ENCODE measurements around the gene RSPH3. TPM values are rescaled to one million over a fixed set of nuclear protein-coding genes. Genes with fewer than 3 reads are reported as not detected.

RSPH3 gene
- total and polyA plus RNA-seq, 4 donors, result 8.5 to 13.0 (median 9.4) TPM

DNA sequence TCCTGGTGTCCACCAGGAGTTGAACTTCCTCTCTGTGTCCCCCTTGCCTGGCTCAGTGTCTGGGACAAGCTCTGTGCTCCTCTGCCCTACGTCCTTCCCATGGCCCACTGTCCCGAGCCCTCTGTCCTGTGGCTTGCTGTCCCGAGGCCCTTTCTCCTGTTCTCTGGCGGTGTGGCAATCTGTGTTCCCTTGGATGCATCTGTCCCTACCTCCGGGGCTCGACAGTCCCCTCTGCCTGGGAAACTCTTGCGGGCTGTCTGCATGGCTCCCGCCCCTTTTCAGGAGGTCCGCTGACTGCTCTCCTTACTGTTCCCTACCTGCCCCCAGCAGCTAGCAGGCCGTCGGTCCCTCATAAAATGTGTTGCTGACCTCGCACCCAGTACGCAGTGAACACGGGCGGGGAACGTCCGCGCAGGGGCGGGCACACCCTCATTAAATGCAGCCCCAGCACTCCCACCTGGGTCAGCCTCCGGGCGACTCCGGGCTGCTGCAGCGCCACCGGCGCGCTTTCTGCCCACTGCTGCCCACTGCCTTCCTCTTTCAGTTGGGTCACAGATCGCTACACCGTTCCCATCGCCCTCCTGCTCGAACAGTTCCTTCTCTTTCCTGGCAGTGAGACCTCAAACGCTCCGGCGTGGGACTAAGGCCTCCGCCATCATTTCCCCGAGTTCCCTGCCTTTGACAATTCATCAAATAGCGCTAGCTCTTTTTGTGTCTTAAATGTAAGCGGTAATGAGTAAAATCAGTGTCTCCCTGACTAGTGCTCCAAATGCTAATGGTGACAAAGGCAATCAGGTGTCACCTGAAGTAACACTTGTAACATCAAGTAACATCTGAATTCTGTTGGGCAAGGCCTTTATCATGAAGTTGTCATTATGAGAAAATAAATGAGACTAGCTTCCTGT, 60.5 kb downstream of the RSPH3 start:
- peak in 2 of 6 donors; percentile 21 to 33 for DNase-seq (ENCODE audit: low read depth in 4 of 6, low spot score in 6 of 6)
- H3K27ac ChIP-seq (ENCODE audit: low read depth, low read length), result no peak overlapping the region
- no peaks in the 10 kb centered on the region for H3K36me3 ChIP-seq (ENCODE audit: control insufficient read depth, insufficient read depth, low read length)
- 22% methylated on average over 31 of the region's 37 CpGs for WGBS (ENCODE audit: insufficient coverage)
- peaks cover 4% of the 10 kb centered on the region for H3K27me3 ChIP-seq (ENCODE audit: control insufficient read depth, insufficient read depth, low read length)
- peaks cover 6% of the 10 kb centered on the region for H3K9me3 ChIP-seq (ENCODE audit: control insufficient read depth, insufficient read depth, low read length)
- no peak overlapping the region for H3K4me3 ChIP-seq (ENCODE audit: low read depth, low read length)
- H3K4me1 ChIP-seq (ENCODE audit: control insufficient read depth, insufficient read depth, low read length), result peaks cover 11% of the 10 kb centered on the region

DNA sequence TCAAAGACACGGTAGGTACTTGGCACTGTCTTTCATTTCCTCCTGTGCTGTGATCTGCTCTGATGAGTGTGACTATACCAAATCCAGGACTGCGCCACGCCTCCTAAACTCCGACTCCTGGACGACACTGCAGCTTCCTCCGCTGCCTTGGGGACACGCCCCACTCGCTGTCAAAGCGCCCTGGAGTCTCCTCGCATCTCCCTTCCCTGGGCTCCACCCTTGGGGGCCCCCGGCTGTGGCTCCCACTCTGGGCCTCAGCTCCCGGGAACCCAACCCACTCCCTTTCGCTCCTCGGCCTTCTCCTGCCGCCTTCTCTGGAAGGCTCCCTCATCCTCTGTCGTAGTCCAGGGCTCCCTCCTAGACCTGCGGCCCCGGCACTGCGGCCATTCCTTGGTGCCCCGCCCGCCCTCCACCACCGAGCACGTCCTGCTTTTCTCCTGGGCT, 61.2 kb downstream of the RSPH3 start:
- no peaks in the 10 kb centered on the region for H3K36me3 ChIP-seq (ENCODE audit: control insufficient read depth, insufficient read depth, low read length)
- H3K27ac ChIP-seq (ENCODE audit: low read depth, low read length), result no peak overlapping the region
- H3K4me3 ChIP-seq (ENCODE audit: low read depth, low read length), result no peak overlapping the region
- WGBS (ENCODE audit: insufficient coverage), result 53% methylated on average over 23 of the region's 23 CpGs
- H3K27me3 ChIP-seq (ENCODE audit: control insufficient read depth, insufficient read depth, low read length), result peaks cover 4% of the 10 kb centered on the region
- peaks cover 6% of the 10 kb centered on the region for H3K9me3 ChIP-seq (ENCODE audit: control insufficient read depth, insufficient read depth, low read length)
- H3K4me1 ChIP-seq (ENCODE audit: control insufficient read depth, insufficient read depth, low read length), result peaks cover 11% of the 10 kb centered on the region
- DNase-seq (ENCODE audit: low read depth in 4 of 6, low spot score in 6 of 6), result no peak

DNA sequence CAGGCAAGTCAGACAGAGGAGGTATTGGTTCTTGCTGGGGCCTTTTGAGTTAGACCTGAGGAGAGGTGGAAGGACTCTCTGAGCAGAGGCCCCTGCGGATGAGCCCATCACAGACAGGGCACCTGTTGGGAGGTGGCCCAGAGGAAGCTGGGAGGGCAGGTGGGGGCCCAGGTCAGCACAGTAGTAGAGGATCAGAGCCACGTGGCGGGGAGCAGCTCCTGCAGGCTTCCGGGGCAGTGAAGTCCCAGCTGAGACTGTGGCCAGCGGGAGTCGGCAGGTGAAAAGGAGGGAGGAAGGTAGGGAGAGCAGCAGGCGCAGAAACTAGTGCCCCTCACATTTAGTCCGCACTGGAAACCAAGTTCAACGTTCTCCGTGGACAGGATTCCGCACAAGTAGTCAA, 61.8 kb downstream of the RSPH3 start:
- Histone ChIP-seq H3K4me1 (ENCODE audit: control insufficient read depth, insufficient read depth, low read length) (peaks cover 11% of the 10 kb centered on the region), H3K36me3 (ENCODE audit: control insufficient read depth, insufficient read depth, low read length) (no peaks in the 10 kb centered on the region), H3K4me3 (ENCODE audit: low read depth, low read length) (no peak overlapping the region), H3K9me3 (ENCODE audit: control insufficient read depth, insufficient read depth, low read length) (peaks cover 6% of the 10 kb centered on the region), H3K27me3 (ENCODE audit: control insufficient read depth, insufficient read depth, low read length) (peaks cover 4% of the 10 kb centered on the region), H3K27ac (ENCODE audit: low read depth, low read length) (no peak overlapping the region)
- DNase-seq (ENCODE audit: low read depth in 4 of 6, low spot score in 6 of 6), result no peak
- 91% methylated on average over 11 of the region's 11 CpGs for WGBS (ENCODE audit: insufficient coverage)

DNA sequence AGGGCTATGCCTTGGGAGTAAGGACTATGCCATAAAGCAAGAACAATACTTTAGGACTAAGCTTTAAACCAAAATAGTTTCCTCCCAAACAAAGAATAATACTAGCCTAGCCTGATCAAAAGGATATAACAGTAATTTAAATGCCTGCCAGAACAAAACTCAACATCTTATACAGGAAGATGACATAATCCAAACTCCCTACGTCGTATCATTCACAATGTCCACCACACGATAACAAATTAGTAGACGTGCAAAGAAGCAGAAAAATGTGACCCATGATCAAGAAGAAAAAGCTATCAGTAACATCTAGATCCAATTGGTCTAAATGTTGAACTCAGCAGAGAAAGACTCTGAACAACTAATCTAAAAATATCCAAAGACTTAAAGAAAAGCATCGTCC, 65.8 kb downstream of the RSPH3 start:
- Histone ChIP-seq H3K27ac (ENCODE audit: low read depth, low read length) (no peak overlapping the region), H3K27me3 (ENCODE audit: control insufficient read depth, insufficient read depth, low read length) (peaks cover 2% of the 10 kb centered on the region), H3K4me3 (ENCODE audit: low read depth, low read length) (no peak overlapping the region), H3K36me3 (ENCODE audit: control insufficient read depth, insufficient read depth, low read length) (no peaks in the 10 kb centered on the region), H3K4me1 (ENCODE audit: control insufficient read depth, insufficient read depth, low read length) (peaks cover 5% of the 10 kb centered on the region), H3K9me3 (ENCODE audit: control insufficient read depth, insufficient read depth, low read length) (no peaks in the 10 kb centered on the region)
- no peak for DNase-seq (ENCODE audit: low read depth in 4 of 6, low spot score in 6 of 6)
- 91% methylated on average over 4 of the region's 5 CpGs for WGBS (ENCODE audit: insufficient coverage)

DNA sequence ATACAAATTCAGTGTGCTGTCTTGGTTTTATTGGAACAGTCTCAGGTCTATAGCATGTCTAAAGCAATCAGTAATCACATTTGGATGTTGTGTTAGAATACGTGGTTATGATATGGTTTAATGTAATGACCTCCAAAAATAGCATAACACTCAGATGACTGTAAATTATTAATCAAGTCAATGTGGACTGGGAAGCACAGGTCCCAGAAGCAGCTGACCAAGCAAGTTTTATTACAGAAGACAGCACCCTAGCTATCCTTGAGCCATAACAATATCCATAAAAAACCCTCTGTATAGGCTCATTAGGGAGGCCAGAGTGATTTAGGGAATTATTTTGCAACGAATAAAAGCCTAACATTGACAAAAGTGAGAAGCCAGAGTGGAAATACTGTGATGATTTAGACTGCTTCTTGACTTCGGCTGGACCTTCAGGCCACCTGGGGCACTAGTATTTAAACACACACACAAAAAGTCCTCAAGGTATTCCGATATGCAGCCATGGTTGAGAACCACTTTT, 66.9 kb downstream of the RSPH3 start:
- 86% methylated on average over 1 of the region's 4 CpGs for WGBS (ENCODE audit: insufficient coverage)
- Histone ChIP-seq H3K4me3 (ENCODE audit: low read depth, low read length) (no peak overlapping the region), H3K27me3 (ENCODE audit: control insufficient read depth, insufficient read depth, low read length) (no peaks in the 10 kb centered on the region), H3K27ac (ENCODE audit: low read depth, low read length) (no peak overlapping the region), H3K9me3 (ENCODE audit: control insufficient read depth, insufficient read depth, low read length) (no peaks in the 10 kb centered on the region), H3K4me1 (ENCODE audit: control insufficient read depth, insufficient read depth, low read length) (no peaks in the 10 kb centered on the region), H3K36me3 (ENCODE audit: control insufficient read depth, insufficient read depth, low read length) (no peaks in the 10 kb centered on the region)
- peak in 1 of 6 donors; percentile 50 for DNase-seq (ENCODE audit: low read depth in 4 of 6, low spot score in 6 of 6)

DNA sequence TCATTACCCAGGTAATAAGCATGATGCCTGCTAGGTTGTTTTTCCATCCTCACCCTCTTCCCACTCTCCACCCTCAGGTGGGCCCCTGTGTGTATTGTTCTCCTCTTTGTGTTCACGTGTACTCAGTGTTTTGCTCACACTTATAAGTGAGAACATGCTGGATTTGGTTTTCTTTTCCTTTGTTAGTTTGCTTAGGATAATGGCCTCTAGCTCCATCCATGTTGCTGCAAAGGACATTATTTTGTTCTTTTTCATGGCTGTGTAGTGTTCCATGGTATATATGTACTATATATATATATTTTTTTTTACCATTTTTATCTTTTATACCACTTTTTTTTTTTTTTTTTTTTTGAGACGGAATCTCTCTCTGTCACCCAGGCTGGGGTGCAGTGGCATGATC, 71.9 kb downstream of the RSPH3 start:
- no peaks in the 10 kb centered on the region for H3K9me3 ChIP-seq (ENCODE audit: control insufficient read depth, insufficient read depth, low read length)
- no CpG with 5 or more reads among the region's 2 CpGs for WGBS (ENCODE audit: insufficient coverage)
- no peak for DNase-seq (ENCODE audit: low read depth in 4 of 6, low spot score in 6 of 6)
- no peaks in the 10 kb centered on the region for H3K27me3 ChIP-seq (ENCODE audit: control insufficient read depth, insufficient read depth, low read length)
- no peak overlapping the region for H3K27ac ChIP-seq (ENCODE audit: low read depth, low read length)
- H3K4me3 ChIP-seq (ENCODE audit: low read depth, low read length), result no peak overlapping the region
- H3K36me3 ChIP-seq (ENCODE audit: control insufficient read depth, insufficient read depth, low read length), result no peaks in the 10 kb centered on the region
- H3K4me1 ChIP-seq (ENCODE audit: control insufficient read depth, insufficient read depth, low read length), result peaks cover 5% of the 10 kb centered on the region

DNA sequence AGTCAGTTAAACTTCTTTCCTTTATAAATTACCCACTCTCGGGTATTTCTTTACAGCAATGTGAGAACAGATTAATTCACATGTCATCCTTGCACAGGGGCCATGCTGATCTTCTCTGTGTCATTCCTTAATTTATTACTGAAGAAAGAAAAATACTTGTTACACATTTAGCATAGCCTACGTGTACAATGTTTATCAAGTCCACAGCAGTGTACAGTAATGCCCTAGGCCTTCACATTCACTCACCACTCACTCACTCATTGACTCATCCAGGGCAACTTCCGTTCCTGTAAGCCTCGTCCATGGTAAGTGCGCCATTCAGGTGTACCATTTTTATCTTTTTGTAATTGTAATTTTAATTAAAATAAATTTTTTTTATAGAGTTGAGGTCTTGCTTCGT, 73.6 kb downstream of the RSPH3 start:
- no peaks in the 10 kb centered on the region for H3K36me3 ChIP-seq (ENCODE audit: control insufficient read depth, insufficient read depth, low read length)
- H3K4me3 ChIP-seq (ENCODE audit: low read depth, low read length), result no peak overlapping the region
- H3K9me3 ChIP-seq (ENCODE audit: control insufficient read depth, insufficient read depth, low read length), result no peaks in the 10 kb centered on the region
- peaks cover 8% of the 10 kb centered on the region for H3K4me1 ChIP-seq (ENCODE audit: control insufficient read depth, insufficient read depth, low read length)
- no peak for DNase-seq (ENCODE audit: low read depth in 4 of 6, low spot score in 6 of 6)
- 60% methylated on average over 1 of the region's 6 CpGs for WGBS (ENCODE audit: insufficient coverage)
- no peaks in the 10 kb centered on the region for H3K27me3 ChIP-seq (ENCODE audit: control insufficient read depth, insufficient read depth, low read length)
- no peak overlapping the region for H3K27ac ChIP-seq (ENCODE audit: low read depth, low read length)

DNA sequence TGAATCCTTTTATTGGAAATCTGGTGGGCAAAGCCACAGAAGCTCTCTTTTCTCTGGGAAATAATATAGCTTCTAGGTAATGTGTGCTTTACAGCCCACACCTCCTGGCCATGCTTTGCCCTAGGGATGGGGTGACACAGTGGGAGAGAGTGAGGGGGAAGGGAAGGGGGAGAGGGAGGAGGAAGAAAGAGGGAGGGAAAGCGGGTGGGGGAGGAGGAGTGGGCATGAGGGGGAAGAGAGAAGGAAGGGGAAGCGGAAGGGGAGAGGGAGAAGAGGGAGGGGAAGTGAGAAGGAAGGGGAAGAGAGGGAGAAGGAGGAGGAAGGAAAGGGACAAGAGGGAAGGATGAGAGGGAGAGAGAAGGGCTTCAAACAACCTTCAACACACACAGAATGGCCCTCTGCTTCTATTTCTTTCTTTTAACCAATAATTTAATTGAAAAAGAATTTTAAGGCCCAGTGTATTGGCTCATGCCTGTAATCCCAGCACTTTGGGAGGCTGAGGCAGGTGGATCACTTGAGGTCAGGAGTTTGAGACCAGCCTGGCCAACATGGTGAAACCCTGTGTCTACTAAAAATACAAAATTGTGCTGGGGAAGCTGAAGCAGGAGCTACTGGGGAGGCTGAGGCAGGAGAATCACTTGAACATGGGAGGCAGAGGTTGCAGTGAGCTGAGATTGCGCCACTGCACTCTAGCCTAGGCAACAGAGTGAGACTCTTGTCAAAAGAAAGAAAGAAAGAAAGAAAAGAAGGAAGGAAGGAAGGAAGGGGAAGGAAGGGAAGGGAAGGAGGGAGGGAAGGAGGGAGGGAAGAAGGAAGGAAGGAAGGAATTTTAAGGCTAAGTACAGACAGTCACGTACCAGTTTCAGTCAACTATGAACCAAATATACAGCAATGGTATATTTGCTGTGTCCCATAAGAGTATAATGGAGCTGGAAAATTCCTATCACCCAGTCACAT, 75.2 kb downstream of the RSPH3 start:
- no peaks in the 10 kb centered on the region for H3K27me3 ChIP-seq (ENCODE audit: control insufficient read depth, insufficient read depth, low read length)
- 70% methylated on average over 3 of the region's 4 CpGs for WGBS (ENCODE audit: insufficient coverage)

DNA sequence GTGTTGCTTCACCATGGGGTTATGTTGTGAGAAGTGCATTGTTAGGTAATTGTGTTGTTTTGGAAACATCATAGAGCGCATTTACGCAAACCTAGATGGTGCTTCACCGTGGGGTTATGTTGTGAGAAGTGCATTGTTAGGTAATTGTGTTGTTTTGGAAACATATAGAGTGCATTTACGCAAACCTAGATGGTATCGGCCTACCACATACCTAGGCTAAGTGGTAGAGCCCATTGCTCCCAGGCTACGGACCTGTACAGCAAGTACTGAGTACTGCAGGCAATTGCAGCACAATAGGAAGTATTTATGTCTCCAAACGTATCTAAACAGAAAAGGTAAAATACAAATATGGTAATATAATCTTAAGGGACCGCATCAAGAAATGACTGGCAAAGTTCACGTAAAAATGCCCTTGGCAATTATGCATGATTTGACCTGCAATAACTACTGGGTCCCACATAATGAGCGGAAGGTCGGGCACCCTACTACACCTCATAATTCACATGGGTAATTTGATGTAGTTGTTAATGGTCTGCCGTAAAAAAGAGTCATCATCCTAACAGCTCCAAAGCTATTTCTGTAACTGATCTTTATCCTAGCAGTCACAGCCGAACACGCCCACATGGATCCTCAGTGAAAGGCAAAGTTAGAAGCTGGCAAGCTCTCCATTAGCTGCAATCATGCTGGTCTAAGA, 76.0 kb downstream of the RSPH3 start:
- DNase-seq (ENCODE audit: low read depth in 4 of 6, low spot score in 6 of 6), result peak in 1 of 6 donors; percentile 50
- Histone ChIP-seq H3K36me3 (ENCODE audit: control insufficient read depth, insufficient read depth, low read length) (no peaks in the 10 kb centered on the region), H3K4me3 (ENCODE audit: low read depth, low read length) (no peak overlapping the region), H3K27me3 (ENCODE audit: control insufficient read depth, insufficient read depth, low read length) (no peaks in the 10 kb centered on the region), H3K9me3 (ENCODE audit: control insufficient read depth, insufficient read depth, low read length) (no peaks in the 10 kb centered on the region), H3K4me1 (ENCODE audit: control insufficient read depth, insufficient read depth, low read length) (peaks cover 8% of the 10 kb centered on the region), H3K27ac (ENCODE audit: low read depth, low read length) (no peak overlapping the region)
- WGBS (ENCODE audit: insufficient coverage), result 75% methylated on average over 5 of the region's 14 CpGs

More for the DNA sequence above, 75.2 kb downstream of the RSPH3 start:
- Histone ChIP-seq H3K36me3 (ENCODE audit: control insufficient read depth, insufficient read depth, low read length) (no peaks in the 10 kb centered on the region), H3K9me3 (ENCODE audit: control insufficient read depth, insufficient read depth, low read length) (no peaks in the 10 kb centered on the region), H3K4me3 (ENCODE audit: low read depth, low read length) (no peak overlapping the region), H3K27ac (ENCODE audit: low read depth, low read length) (no peak overlapping the region), H3K4me1 (ENCODE audit: control insufficient read depth, insufficient read depth, low read length) (peaks cover 8% of the 10 kb centered on the region)
- DNase-seq (ENCODE audit: low read depth in 4 of 6, low spot score in 6 of 6), result no peak
